GM19035 (cell line): Measurements from ENCODE around the gene ACTRT2.

Experiments
- ATAC-seq: cut with Tn5 transposase; IDR thresholded peaks from one replicate; pipeline ENCODE4 v1.9.1; 2021; ENCODE audit not compliant: unreplicated experiment

Gene ACTRT2

GRCh38 chr1:3002349-3003038 is 18.8 kb upstream of the ACTRT2 start:
- ATAC-seq: no peak

GRCh38 chr1:3003039-3003940 is 18.0 kb upstream of the ACTRT2 start:
- ATAC-seq: no peak

GRCh38 chr1:3003941-3004270 is 17.4 kb upstream of the ACTRT2 start:
- ATAC-seq: no peak

- no peak for ATAC-seq
These were observed 16.7 kb upstream of the ACTRT2 start for GRCh38 chr1:3004285-3005205.

- no peak for ATAC-seq
These were observed 15.5 kb upstream of the ACTRT2 start for GRCh38 chr1:3005771-3006170.

- no peak for ATAC-seq
These were observed 13.7 kb upstream of the ACTRT2 start for GRCh38 chr1:3007298-3008147.

- no peak for ATAC-seq
These were observed 12.2 kb upstream of the ACTRT2 start for GRCh38 chr1:3009021-3009420.

- ATAC-seq: no peak
These were observed 11.7 kb upstream of the ACTRT2 start for GRCh38 chr1:3009556-3009955.

GRCh38 chr1:3011127-3011526 is 10.1 kb upstream of the ACTRT2 start:
- ATAC-seq: no peak

- ATAC-seq: no peak
These were observed 9.4 kb upstream of the ACTRT2 start for GRCh38 chr1:3011631-3012455.

GRCh38 chr1:3012456-3013291 is 8.6 kb upstream of the ACTRT2 start:
- no peak for ATAC-seq

GRCh38 chr1:3013371-3014049 is 7.8 kb upstream of the ACTRT2 start:
- ATAC-seq: no peak

GRCh38 chr1:3014050-3014440 is 7.2 kb upstream of the ACTRT2 start:
- no peak for ATAC-seq

GRCh38 chr1:3014443-3015268 is 6.6 kb upstream of the ACTRT2 start:
- no peak for ATAC-seq

GRCh38 chr1:3015269-3015635 is 6.0 kb upstream of the ACTRT2 start:
- ATAC-seq: no peak

- no peak for ATAC-seq
These were observed 5.5 kb upstream of the ACTRT2 start for GRCh38 chr1:3015744-3016143.

- ATAC-seq: no peak
These were observed 4.4 kb upstream of the ACTRT2 start for GRCh38 chr1:3016641-3017439.
